NT2/D1 (cell line): ENCODE results near the gene DCAF11.

Source experiments
- DNase-seq: peaks from one replicate; pipeline ENCODE4 v3.0.0-alpha.2; 2011; ENCODE audit warnings: low read depth, low spot score
- H3K27me3 ChIP-seq: 2 replicates; pipeline ENCODE4 v1.6.0; 2011; ENCODE audit warnings: mild to moderate bottlenecking; ENCODE audit not compliant: insufficient read length, insufficient read depth
- H3K36me3 ChIP-seq: 2 replicates; pipeline ENCODE4 v1.6.1; 2011; ENCODE audit warnings: mild to moderate bottlenecking, low read length, mixed read lengths; ENCODE audit not compliant: insufficient read depth, insufficient read length
- H3K4me1 ChIP-seq: 2 replicates; pipeline ENCODE4 v1.5.1; 2011; ENCODE audit not compliant: insufficient read depth, insufficient read length
- H3K4me3 ChIP-seq: 2 replicates; pipeline ENCODE4 v1.5.1; 2011; ENCODE audit warnings: low read depth; ENCODE audit not compliant: insufficient read length
- H3K9ac ChIP-seq: 2 replicates; pipeline ENCODE4 v1.6.0; 2011; ENCODE audit warnings: low read depth; ENCODE audit not compliant: insufficient read length
- H3K9me3 ChIP-seq: 2 replicates; pipeline ENCODE4 v1.5.1; 2011; ENCODE audit warnings: mild to moderate bottlenecking, low read length; ENCODE audit not compliant: insufficient read depth
- SUZ12 ChIP-seq: IDR thresholded peaks from 2 replicates; pipeline ENCODE4 v1.6.1; 2011; ENCODE audit not compliant: insufficient read length, insufficient read depth; ENCODE audit errors: extremely low read depth
- YY1 ChIP-seq: IDR thresholded peaks from 2 replicates; pipeline ENCODE4 v1.6.1; 2011; ENCODE audit not compliant: insufficient read length, insufficient read depth
- ZNF274 ChIP-seq: IDR thresholded peaks from 2 replicates; pipeline ENCODE4 v1.6.1; 2011; ENCODE audit warnings: mild to moderate bottlenecking, low read depth, low read length

DCAF11 gene

DNA sequence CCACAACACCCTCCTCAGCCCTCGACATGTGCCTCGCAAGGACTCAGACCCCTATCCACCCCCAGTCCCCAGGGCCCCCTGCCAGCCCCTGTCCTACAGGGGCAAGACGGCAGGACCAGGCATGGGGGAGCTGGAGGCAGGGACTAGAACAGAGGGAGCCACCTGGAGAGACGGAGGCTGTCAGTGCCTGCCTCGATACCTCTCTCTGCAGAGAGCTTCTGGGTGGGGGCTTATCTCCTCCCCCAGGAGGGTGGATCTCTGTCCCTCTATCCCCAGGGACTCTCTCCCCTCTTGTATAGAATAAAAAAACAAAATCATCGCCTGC lies 45.2 kb upstream of the DCAF11 start:
- H3K4me1 ChIP-seq = peaks cover 8% of the 10 kb centered on the region
- DNase-seq = no peak
- H3K4me3 ChIP-seq = no peak overlapping the region
- H3K36me3 ChIP-seq = no peaks in the 10 kb centered on the region
- H3K27me3 ChIP-seq = no peaks in the 10 kb centered on the region
- TF ChIP-seq ZNF274 (no peak), SUZ12 (no peak), YY1 (no peak)
- H3K9ac ChIP-seq = no peak overlapping the region
- H3K9me3 ChIP-seq = no peaks in the 10 kb centered on the region

DNA sequence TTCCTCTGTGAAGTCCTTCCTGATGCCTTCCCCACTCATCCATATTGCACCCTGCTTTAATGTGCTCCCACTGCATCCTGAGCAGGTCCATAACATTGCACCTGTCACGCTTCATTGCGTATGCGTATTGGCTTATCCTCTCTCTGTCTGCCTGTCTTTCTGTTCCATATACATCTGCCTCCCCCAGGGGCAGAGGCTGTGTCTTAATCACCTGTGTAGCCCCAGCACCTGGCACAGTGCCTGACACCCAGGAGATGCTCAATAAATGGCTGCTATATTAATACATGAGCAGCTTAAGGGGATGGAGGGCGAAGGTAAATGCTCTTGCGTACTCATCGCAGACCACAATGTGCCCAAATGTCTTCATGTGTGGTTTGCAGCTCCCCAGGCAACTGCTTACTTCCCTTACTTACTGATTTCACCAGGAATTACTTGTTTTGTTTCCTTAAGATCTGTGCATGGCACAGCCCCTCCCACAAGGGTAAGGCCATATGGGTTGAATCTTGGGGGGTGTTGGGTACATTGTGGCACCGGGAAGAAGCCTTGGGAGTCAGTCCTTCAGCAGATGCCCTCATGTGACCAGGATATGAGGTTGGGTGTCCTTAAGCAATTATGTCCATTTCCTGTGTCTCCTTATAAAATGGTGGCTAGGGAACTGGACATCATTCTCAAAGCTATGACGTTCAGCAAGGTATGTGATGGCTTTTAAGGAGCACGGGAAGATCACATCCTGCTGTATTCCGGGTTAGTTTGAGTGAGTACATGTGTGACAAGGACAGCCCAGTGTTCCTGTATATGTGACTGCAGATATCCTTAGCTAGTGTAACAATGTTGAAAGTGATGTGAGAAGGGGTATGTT lies 44.1 kb upstream of the DCAF11 start:
- H3K9ac ChIP-seq = no peak overlapping the region
- peaks cover 8% of the 10 kb centered on the region for H3K4me1 ChIP-seq
- H3K9me3 ChIP-seq = no peaks in the 10 kb centered on the region
- H3K36me3 ChIP-seq = no peaks in the 10 kb centered on the region
- no peak overlapping the region for H3K4me3 ChIP-seq
- DNase-seq = no peak
- H3K27me3 ChIP-seq = no peaks in the 10 kb centered on the region
- TF ChIP-seq SUZ12 (no peak), ZNF274 (no peak), YY1 (no peak)

DNA sequence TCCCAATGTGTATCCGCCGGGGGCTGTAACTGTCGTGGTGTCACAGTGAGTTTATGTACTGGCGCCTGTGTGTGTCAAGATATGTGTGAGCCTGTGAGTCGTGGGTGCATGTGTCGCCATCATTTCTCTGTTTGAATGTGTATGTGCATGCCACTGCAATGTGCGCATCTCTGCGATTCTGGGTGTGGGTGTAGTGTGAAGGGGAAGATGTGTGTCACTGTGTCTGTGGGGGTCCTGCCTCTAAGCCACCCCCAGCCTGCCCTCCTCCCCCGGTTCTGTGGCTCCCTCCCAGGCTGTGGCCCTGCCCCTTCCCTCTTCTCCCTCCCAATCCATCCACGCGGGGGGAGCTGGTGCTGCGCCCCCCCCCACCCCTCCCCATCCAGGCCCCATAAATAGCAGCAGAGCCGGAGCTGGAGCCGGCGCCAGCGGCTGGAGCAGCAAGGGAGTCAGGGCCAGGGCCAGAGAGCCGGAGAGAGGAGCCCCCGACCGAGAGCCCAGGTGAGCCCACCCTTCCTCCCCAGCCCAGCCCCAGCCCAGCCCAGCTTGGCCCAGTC lies 43.4 kb upstream of the DCAF11 start, which contains the start of gene CPNE6:
Gene CPNE6, plus strand, starts transcription at position 419 of the 554 bp plus-strand sequence. CDS start 1,375 bp downstream, outside the sequence.
- no peaks in the 10 kb centered on the region for H3K36me3 ChIP-seq
- H3K4me1 ChIP-seq = peaks cover 8% of the 10 kb centered on the region
- H3K27me3 ChIP-seq = no peaks in the 10 kb centered on the region
- no peaks in the 10 kb centered on the region for H3K9me3 ChIP-seq
- no peak for TF ChIP-seq SUZ12
- no peak for TF ChIP-seq YY1
- no peak for TF ChIP-seq ZNF274
- no peak within 1 kb of the TSS for H3K9ac ChIP-seq
- DNase-seq = no peak
- no peak within 1 kb of the TSS for H3K4me3 ChIP-seq

DNA sequence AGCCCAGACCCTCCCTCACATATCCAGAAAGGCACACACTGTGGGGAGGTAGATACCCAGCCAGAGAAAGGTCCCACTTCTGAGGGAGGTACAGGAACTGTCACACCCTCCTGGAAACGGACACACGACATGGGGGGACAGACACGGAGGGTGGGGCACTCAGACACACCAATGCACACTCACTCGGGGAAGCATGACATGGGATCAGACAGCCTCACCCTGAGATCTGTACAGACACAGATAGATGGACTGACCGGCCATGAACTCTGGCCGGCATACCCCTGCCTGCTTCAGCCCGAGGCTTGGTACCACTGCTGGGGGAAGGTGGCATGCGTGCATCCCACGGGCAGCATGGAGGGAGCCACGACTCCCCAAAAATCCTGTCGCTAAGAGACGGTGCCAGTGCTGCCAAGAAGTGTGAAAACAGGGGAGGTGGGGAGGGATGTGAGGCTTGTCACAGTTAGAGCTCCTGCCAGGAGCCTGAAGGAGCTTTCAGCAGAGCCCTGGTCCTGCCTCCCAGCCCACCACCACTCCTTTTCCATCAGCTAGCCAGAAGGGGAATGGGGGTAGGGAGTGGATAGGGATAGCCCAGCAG lies 42.6 kb upstream of the DCAF11 start:
- Histone ChIP-seq H3K9ac (no peak overlapping the region), H3K36me3 (no peaks in the 10 kb centered on the region), H3K27me3 (no peaks in the 10 kb centered on the region), H3K9me3 (no peaks in the 10 kb centered on the region), H3K4me3 (no peak overlapping the region), H3K4me1 (peaks cover 8% of the 10 kb centered on the region)
- no peak for TF ChIP-seq ZNF274
- no peak for TF ChIP-seq YY1
- no peak for TF ChIP-seq SUZ12
- DNase-seq = no peak

DNA sequence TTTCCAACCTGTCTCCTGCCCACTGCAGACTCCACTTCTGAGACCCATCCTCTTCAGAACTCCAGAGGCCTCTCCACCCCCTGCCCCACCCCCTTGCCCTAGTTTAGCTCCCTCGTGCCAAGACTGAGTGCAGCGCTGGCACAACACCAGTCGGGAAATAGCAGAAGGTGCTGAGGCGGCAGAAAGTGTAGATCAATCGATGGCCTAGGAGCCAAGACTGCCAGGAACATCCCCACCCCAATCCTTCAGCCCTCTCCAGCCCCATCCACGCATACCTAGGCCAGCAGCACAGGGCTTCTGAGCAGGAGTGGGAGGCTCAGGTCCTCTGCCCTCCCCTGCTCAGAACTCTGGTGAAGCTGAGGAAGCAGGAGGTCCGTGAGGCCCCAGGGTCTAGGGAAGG lies 42.1 kb upstream of the DCAF11 start:
- H3K4me1 ChIP-seq = peaks cover 8% of the 10 kb centered on the region
- H3K9ac ChIP-seq = no peak overlapping the region
- no peaks in the 10 kb centered on the region for H3K27me3 ChIP-seq
- no peaks in the 10 kb centered on the region for H3K9me3 ChIP-seq
- DNase-seq = no peak
- no peak for TF ChIP-seq YY1
- no peak overlapping the region for H3K4me3 ChIP-seq
- no peaks in the 10 kb centered on the region for H3K36me3 ChIP-seq

DNA sequence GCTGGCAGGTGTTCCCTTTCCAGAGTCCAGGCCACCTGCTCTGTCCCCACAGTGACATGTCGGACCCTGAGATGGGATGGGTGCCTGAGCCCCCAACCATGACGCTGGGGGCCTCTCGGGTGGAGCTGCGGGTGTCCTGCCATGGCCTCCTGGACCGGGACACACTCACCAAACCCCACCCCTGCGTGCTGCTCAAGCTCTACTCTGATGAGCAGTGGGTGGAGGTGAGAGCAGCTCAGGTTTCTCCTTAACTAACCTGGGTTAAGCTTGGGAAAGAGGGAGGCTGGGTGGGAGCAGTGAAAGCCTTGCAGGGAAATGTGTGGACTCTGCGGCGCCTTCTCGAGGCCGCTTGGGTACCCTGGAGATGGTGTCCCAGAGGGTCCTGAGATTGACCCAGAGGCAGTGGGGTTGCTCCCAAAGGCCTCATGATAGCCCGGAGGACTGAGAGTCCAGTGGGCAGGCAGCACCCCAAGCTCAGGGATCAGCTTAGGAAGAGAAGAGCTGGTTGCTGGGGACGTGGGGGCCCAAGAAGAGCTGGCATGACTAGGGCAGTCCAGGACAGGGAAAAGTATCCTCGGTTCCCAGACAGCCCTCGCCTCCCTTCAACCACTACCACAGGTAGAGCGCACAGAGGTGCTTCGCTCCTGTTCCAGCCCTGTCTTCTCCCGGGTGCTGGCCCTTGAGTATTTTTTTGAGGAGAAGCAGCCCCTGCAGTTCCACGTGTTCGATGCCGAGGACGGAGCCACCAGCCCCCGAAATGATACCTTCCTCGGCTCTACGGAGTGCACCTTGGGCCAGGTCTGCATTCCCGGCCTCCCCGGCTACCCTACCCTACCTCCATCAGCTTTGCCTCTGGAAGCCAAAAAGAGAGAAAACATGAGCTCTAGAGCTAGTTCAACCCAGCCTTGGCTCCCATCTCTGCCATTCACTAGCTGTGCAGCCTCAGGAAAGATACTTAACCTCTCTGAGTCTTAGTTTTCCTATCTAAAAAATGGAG lies 41.4 kb upstream of the DCAF11 start:
- TF ChIP-seq YY1 (no peak), SUZ12 (no peak), ZNF274 (no peak)
- no peak overlapping the region for H3K9ac ChIP-seq
- H3K4me1 ChIP-seq = peaks cover 8% of the 10 kb centered on the region
- DNase-seq = no peak
- no peaks in the 10 kb centered on the region for H3K9me3 ChIP-seq
- H3K4me3 ChIP-seq = no peak overlapping the region
- no peaks in the 10 kb centered on the region for H3K27me3 ChIP-seq
- H3K36me3 ChIP-seq = no peaks in the 10 kb centered on the region
